ENCODE results near the gene NCR1.

Gene NCR1

DNA sequence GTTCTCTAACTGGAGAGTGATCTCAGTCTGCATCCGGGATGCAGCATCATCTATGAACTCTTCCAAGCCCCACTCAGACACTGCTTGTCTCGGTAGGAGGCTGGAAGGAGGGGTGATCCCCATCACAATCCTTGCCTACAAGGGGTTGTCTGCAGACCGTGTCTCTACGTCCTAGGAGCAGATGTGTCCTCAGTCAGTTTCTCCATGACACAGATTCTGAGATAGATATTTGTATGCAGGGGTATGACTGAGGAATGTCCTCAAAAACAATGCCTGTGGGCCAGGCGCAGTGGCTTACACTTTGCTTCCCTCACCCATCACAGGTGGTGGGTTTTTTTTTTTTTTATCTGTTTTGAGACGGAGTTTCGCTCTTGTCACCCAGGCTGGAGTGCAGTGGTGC lies 871 bp downstream of the NCR1 start:
- TF ChIP-seq, protein P1, sequence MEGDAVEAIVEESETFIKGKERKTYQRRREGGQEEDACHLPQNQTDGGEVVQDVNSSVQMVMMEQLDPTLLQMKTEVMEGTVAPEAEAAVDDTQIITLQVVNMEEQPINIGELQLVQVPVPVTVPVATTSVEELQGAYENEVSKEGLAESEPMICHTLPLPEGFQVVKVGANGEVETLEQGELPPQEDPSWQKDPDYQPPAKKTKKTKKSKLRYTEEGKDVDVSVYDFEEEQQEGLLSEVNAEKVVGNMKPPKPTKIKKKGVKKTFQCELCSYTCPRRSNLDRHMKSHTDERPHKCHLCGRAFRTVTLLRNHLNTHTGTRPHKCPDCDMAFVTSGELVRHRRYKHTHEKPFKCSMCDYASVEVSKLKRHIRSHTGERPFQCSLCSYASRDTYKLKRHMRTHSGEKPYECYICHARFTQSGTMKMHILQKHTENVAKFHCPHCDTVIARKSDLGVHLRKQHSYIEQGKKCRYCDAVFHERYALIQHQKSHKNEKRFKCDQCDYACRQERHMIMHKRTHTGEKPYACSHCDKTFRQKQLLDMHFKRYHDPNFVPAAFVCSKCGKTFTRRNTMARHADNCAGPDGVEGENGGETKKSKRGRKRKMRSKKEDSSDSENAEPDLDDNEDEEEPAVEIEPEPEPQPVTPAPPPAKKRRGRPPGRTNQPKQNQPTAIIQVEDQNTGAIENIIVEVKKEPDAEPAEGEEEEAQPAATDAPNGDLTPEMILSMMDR (IDR thresholded peaks at IDR 0.05): no peak

DNA sequence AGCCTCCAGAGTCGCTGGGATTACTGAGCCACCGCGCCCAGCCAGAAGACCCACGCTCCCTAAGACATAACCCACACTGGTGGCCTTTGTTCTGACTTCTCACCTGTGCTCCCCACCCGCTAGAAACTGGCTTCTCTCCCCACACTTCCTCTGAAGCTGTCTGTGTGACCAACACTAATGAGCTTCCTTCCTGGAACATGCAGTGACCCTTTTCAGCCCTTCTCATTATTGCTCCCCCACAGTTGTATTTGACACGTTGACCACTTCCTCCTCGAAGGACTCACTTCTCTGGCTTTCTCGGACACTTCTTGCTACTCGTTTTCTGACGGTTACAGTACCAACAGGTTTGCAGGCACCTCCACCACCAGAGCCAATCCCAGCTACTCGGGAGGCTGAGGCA lies 10.9 kb downstream of the NCR1 start:
- TF ChIP-seq, protein P1 (IDR thresholded peaks at IDR 0.05): no peak

GRCh38 chr19:54918499-54918898 lies 12.6 kb downstream of the NCR1 start:
- TF ChIP-seq, protein P1 (IDR thresholded peaks at IDR 0.05): no peak

DNA sequence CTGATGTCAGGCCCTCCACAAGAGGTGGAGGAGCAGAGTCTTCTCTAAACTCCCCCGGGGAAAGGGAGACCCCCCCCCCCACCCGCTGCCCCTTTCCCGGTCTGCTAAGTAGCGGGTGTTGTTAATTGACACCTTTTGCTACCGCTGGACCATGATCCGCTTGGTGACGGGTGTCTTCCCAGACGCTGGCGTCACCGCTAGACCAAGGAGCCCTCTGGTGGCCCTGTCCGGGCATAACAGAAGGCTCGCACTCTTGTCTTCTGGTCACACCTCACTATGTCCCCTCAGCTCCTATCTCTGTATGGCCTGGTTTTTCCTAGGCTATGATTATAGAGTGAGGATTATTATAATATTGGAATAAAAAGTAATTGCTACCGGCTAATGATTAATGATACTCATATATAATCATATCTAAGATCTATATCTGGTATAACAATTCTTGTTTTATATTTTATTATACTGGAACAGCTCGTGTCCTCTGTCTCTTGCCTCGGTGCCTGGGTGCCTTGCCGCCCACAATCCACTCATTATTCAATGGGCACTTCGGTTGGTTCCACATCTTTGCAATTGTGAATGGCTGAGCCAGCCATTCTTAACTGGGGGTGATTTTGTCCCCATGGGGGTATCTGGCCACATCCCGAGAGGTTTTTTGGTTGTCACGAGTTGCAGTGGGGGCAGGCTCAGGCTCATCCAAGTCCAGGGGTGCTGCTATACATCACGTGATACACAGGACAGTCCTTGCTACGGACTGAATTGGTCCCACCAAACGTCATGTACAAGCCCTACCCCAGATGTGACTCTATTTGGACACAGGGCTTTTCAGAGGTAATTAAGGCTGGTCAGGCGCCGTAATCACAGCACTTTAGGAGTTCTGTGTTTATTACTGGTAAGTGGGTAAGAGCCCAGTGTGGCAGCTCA lies 14.0 kb downstream of the NCR1 start:
- TF ChIP-seq, protein P1 (IDR thresholded peaks at IDR 0.05): peak; percentile 31; the same call in 1 of the 2 replicates

DNA sequence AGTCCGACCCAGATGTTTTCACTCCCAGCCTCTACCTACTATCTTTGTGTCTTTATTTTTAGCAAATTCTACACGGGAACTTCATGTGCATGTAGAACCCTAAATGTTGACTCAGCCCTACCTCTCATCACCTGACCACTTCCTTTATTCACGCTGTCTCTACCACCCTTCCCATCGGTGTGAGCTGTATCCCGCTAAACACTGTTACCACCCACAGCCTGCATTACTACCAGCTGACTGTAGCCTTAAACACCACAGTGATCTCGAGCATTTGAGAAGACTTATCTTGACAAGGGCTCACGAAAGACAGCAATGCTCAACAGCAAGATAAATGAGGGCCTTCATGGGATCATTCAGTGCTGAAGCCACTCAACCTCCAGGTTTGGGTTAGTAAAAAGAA lies 15.1 kb downstream of the NCR1 start:
- TF ChIP-seq, protein P1 (IDR thresholded peaks at IDR 0.05): no peak

- TF ChIP-seq, protein P1 (IDR thresholded peaks at IDR 0.05): no peak
These were observed 17.3 kb downstream of the NCR1 start for GRCh38 chr19:54923276-54923675.

GRCh38 chr19:54928299-54928698 lies 22.4 kb downstream of the NCR1 start:
- TF ChIP-seq, protein P1 (IDR thresholded peaks at IDR 0.05): no peak

Measured in LNCAP (cell line).